GM10847 (cell line): ENCODE data around the gene MED22.

Source experiments
- POLR2A ChIP-seq: IDR thresholded peaks from 2 replicates; pipeline ENCODE4 v1.6.1; 2011; ENCODE audit not compliant: insufficient read length; ENCODE audit errors: extremely low read depth

Gene MED22

DNA sequence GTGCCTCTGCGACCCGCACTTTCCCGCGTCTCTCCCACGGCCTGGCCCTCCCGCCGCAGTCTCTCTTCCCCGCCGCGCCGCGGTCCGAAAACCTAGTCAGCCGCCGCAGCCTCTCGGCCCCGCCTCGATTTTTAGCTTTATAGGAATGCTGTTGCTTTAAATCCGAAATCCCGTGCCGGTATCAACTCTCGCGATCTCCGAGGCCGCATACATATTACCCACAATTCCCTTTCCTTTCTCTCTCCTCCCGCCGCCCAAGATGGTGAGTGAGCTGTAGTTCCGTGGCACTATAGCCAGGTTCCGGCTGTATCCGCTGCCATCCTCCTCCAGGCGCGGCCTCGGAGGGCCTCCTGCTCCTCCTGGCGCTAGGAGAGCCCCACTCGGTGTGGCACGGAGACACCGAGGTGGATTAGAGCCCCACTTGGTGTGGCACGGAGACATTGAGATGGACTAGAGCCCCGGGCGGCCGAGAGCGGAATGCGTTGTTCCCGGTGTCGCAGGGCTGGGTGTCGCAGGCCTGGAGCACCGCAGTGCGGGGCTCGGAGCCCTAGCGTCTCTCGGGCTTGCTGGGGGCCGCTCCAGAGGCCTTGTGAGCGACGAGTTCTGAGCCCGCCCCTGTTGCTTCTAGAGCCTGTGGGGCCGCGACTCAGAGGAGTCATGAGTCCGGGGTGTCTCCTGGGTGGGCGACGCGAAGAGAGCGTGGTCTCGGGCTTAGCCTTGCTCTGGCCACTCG, at the start of gene MED22, which contains the start of gene RPL7A:
MED22 (minus strand) TSS at position 147 of the 733 bp plus-strand sequence. CDS start 1,469 bp downstream, outside the sequence.
RPL7A (plus strand) TSS at position 234 of the 733 bp plus-strand sequence; CDS start at position 260, 26 bp downstream.
- peak; percentile 98 for TF ChIP-seq POLR2A

DNA sequence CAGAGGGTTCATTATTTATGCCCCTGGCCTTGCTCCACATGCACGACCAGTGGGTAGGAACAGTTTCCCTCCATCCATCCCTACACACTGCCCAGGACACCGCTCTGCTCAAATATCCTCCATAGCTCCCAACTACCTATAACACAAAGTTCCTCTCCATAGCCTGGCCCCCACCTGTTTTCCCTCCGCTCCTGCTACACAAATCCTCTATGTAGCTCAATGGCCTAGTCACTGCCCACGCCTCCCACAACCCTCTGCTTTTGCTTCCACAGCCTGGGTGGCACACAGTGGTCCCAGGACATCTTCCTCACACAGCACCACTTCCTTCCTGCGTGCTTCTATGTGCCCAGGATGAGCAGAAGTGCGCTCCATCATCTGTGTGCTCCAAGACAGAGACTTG, 49.4 kb upstream of the MED22 start:
- TF ChIP-seq POLR2A, result no peak

DNA sequence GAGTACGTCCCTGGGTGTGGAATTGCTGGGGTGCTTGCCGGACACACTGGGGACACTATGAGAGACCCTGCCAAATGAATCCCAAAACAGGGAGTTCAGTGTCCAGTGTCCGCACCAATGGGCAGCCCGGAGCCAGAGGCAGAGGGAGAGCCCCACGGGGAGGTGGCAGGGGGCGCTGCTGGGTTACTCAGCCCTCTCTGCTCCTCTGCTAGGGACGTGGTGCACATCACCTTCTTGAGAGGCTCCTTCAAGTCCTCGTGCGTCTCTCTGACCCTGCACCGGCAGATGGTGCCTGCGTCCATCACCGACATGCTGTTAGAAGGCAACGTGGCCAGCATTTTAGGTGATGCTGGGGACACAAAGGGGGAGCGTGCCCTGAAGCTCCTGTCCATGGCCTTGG, 49.0 kb upstream of the MED22 start:
- TF ChIP-seq POLR2A, result no peak

DNA sequence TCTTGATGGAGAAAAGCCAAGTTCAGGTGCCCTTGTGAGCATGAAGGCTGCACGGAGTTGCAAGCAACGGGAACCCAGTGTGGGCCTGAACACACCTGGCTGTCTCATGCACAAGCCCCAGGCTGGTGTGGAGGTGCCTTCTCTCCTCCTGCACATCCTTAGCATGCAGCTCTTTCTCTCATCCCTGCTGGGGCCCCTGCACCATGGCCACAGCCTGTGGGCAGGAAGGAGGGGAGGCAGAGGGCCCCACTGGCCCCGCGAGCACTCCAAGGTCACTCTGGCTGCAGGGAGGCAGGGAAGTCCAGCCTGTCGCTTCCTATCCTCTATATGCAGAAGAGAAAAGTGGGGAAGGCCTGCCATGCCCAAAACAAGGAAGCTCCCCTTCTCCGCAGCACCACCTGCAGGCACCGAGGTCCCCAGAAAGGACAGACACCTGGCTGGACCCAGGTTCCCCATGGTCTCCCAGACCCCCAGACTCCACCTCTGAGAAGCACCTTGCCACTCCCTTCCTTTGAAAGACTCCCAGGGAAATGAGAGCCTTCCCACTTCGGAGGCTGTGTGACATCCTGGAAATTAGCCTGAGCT, 46.8 kb upstream of the MED22 start:
- TF ChIP-seq POLR2A, result no peak

DNA sequence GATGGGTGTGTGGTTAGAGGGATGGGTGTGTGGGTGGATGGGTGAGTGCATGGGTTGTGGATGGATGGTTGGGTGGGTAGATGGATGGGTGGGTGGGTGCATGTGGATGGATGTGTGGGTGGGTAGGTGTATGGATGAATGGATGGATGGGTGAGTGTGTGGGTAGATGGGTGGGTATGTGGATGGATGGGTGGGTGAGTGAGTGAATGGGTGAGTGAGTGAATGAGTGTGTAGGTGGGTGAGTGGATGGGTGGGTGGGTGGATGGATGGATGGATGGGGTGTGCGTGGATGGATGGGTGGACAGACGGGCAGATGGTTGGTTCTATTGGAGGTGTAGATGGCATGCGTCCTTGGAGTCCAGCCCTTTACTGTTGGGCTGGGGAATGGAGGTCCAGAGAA, 45.5 kb upstream of the MED22 start:
- no peak for TF ChIP-seq POLR2A

DNA sequence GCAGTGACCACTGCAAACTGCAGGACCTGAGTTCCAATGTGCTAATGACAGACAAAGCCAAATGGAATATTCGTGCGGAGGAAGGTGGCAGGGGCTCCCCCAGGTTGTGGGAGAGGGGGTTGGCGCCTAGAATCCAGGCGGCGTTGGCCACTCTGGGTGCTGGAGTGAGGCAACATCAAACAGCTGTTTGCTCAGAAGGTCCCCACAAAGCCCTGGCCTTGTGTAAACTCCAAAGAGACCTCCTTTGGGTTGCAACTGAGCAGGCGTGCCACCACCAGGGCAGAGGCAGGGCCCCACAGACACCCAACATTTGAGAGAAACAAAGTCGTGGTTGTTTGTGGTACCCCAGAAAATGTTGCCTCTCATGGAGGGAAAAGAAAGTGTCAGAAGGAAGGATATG, 42.8 kb upstream of the MED22 start:
- TF ChIP-seq POLR2A, result no peak

DNA sequence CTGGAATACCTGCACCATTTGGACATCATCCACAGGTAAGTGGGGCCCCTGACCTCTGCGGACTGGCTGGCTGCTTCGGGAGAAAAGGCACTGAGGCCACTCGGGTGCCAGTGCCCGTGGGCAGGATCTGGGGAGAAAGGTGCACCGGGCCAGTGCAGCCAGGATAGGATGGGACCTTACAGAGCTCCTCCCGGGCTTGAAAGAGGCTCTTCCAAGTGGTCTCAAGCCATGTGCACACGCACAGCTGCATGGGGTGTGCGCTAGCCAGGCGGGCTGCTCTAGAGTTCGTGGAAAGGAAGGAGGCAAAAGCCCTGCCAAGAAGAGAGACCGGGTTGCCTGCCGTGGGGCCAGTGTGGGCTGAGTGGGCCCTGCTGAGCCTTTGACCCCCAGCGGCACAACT, 41.6 kb upstream of the MED22 start:
- no peak for TF ChIP-seq POLR2A

DNA sequence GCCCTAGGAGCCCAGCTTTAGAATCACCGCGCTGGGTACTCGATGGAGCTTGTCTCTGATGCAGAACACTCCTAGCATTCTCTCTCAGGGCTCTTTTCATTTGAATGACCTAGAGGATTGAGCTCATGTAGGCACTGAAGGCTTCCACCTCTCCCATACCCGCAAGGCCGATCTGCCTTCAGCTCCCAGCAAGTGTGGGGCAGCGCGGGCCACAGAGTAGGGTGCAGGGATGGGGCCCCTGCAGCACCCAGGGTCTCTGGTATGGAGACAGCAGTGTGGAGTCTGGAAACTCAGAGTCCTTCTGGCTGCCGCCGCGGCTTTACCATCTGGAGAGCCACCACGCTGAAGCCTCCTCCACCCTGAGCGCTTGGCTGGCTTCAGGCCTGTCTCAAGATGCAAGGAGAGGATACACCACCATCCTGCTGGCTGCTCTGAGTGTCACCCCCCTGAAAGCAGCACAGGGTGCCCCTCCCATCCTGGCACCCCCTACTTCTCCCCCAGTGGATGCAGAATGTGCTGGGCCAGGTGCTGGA, 41.2 kb upstream of the MED22 start:
- TF ChIP-seq POLR2A, result no peak

DNA sequence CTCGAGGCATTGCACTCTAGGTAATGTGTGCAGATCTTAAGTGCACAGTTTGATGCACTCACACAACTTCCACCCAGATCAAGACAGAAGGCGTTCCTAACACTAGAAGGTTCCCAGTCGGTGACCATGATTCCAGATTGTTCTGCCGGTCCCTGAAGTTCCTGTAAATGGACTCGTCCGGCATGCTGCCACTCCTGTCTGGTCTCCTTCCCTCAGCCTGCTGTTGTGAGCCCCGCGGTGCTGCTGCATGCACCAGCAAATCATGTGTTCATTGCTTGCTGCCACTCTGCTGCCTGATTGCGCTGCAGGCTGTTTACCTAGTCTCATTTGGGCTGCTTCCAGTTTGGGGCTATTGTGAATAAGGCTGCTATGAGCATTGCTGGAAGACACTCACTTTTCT, 39.7 kb upstream of the MED22 start:
- TF ChIP-seq POLR2A, result no peak

DNA sequence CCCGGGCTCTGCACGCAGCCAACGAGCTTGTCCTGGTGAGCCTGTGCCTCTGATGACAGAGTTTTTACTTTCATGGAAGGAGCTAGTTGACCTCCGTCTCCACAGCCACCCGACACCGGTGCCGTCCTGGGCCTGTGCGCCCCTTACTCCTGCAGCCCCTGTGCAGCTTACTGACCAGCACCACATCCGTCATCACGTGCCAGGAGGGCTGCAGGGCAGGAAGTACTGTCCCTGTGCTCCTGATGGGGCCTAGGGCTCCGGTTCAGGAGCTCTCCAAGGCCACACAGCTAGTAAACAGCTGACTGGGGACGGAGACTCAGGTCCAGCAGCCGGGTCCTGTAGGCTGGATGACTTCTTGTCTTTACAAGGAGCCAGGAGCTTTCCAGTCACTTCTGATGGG, 38.4 kb upstream of the MED22 start:
- no peak for TF ChIP-seq POLR2A

DNA sequence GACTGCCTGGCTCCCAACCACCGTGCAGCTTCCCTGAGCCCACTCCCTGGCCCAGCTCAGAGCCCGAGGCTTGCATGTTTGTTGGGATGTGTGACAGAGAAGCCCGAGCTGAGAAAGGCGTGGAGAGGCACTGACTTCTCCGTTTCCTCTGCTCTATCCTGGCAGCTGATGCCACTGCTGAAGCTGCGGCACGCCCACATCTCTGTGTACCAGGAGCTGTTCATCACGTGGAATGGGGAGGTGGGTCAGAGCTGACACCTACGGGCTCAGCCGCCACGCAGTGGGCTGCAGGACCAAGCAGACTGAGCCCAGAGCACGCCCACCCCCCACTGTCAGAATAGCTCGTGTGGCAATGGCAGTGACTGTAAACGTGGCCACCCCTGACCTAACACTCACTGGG, 37.5 kb upstream of the MED22 start:
- TF ChIP-seq POLR2A, result no peak

DNA sequence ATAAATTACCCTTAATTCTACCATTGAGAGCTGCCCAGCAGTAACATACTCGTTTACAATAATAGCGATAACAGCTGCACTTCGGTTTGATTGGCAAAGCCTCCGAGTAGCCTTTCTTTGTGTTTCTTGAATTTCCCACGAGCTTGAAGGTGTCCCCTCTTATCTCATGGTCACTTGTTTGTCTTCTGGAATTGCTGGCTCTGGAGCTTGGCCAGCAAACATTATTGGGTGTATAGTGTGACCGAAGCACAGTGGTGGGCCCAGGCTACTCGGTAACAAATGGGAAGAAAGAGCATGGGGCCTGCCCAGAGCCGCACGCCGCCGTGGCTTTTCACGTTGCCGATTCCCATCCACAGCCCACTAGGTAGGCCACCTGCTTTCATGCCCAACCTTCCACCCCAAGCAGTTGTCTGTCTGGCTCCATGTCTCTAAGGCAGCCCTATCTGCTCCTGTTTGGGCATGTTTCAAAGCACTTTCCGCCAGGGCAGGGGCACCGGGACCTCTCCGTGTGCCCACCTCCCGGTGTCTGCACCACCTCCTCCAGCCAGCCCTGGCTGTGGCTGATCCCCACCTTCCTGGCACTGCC, 36.9 kb upstream of the MED22 start:
- TF ChIP-seq POLR2A, result no peak

DNA sequence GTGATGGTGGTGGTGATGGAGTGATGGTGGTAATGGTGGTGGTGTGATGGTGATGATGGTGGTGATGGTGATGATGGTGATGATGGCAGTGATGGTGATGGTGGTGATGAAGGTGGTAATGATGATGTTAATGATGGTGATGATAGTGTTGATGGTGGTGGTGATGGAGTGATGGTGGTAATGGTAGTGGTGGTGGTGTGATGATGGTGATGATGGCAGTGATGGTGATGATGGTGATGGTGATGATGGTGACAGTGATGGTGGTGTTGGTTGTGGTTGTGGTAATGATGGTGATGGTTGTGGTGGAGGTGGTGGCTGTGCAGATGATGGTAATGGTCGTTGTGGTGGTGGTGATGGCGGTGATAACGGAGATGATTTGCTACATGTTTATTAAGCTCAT, 35.5 kb upstream of the MED22 start:
- TF ChIP-seq POLR2A, result no peak

DNA sequence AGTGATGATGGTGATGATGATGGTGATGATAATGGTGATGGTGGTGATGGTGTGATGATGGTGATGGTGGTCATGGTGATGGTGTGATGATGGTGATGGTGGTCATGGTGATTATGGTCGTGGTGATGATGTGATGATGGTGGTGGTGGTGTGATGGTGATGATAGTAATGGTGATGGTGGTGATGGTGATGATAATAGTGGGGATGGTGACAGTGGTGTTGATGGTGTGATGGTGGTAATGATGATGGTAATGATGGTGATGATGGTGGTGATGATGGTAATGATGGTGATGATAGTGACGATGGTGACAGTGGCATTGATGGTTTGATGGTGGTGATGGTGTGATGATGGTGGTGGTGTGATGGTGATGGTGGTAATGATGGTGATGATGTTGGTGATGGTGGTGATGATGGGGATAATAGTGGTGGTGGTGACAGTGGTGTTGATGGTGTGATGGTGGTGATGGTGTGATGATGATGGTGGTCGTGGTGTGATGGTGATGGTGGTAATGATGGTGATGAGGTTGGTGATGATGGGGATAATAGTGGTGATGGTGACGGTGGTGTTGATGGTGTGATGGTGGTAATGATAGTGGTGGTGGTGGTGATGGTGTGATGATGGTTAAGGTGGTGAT, 34.7 kb upstream of the MED22 start:
- no peak for TF ChIP-seq POLR2A

DNA sequence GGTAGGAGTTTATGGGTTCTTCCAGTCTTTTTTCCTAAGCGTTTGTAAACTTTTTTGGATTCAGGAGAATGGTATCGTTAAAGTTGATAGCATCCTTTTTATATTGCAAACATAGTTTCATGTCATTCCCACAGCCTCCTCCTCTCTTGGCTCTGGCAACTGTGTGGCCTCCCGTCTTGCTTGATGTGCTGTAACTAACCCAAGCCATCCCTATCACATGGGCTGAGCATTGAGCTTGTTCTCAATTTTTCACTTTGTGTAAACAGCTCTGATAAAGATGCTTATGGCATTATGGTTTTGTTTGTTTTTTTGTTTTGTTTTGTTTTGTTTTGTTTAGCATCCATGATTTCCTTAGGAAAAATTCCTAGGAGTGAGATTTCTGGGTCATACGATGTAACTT, 32.8 kb upstream of the MED22 start:
- no peak for TF ChIP-seq POLR2A

DNA sequence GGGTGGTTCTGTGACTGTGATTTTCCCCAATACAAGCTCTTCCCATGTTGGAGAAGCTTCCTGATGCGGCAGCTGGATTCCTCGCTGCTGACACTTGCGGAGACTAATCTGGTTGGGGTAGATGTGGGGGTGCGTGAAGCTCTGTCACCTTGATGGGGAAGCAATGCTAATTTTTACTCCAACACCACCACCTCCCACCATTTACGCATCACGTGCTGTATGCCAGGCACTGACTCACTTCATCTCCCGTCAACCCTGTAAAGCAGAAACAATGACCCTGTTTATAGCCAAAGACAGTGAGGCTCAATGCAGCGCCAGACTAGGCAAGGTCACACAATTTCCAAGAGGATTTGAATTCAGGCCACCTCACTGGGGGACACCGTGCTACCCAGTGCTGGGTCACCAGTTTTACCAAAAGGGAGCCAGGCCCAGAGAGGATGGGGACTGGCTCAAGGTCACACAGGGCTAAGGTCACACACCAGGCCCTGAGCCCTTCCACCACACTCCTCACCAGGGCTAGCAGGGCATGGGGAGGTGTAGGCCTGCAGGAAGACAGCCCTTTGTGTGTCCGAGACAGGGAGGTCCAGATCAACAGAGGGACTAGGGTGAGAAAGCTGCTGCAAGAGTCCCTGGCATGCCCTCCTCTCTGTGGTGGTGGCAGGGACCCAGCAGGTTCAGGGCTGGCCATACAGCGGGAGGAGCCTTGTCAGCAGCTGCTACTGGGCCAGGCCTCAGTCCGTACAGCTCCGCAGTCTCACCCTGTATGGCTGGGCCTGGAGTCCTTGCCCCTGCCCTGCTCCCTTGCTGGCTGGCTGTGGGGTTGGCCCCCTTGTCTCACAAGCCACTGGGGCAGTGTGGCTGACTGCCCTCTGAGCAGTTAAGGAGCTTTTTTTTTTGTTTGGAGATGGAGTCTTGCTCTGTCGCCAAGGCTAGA, 31.5 kb upstream of the MED22 start:
- no peak for TF ChIP-seq POLR2A
